Adipocyte (in vitro differentiated cells): Measurements from ENCODE around the gene TSPY8.
"Not testable (repeated sequence)": the region's sequence is repeated elsewhere in the genome, so short reads cannot be mapped to it uniquely, and the experiment has no call there.

ENCODE experiments used
- DNase-seq: peaks from one replicate; pipeline ENCODE4 v3.0.0-alpha.2; 2015; ENCODE audit warnings: low read depth
- H3K27me3 ChIP-seq: replicated peaks from 2 replicates; pipeline ENCODE4 v1.7.0; 2013; ENCODE audit warnings: mild to moderate bottlenecking, low read length, moderate library complexity; ENCODE audit not compliant: control insufficient read depth, insufficient read depth
- H3K36me3 ChIP-seq: 2 replicates; pipeline ENCODE4 v1.7.0; 2013; ENCODE audit warnings: low read length, mild to moderate bottlenecking, moderate library complexity; ENCODE audit not compliant: control insufficient read depth, insufficient read depth, severe bottlenecking
- H3K4me1 ChIP-seq: 2 replicates; pipeline ENCODE4 v1.7.0; 2013; ENCODE audit warnings: mild to moderate bottlenecking, low read length, moderate library complexity; ENCODE audit not compliant: control insufficient read depth, insufficient read depth
- H3K4me3 ChIP-seq: 2 replicates; pipeline ENCODE4 v1.7.0; 2013; ENCODE audit warnings: mild to moderate bottlenecking, low read length, moderate library complexity
- H3K9ac ChIP-seq: 2 replicates; pipeline ENCODE4 v1.7.0; 2013; ENCODE audit warnings: mild to moderate bottlenecking, low read length, moderate library complexity
- H3K9me3 ChIP-seq: 2 replicates; pipeline ENCODE4 v1.7.0; 2013; ENCODE audit warnings: mild to moderate bottlenecking, low read length, moderate library complexity; ENCODE audit not compliant: control insufficient read depth

TSPY8 gene, protein sequence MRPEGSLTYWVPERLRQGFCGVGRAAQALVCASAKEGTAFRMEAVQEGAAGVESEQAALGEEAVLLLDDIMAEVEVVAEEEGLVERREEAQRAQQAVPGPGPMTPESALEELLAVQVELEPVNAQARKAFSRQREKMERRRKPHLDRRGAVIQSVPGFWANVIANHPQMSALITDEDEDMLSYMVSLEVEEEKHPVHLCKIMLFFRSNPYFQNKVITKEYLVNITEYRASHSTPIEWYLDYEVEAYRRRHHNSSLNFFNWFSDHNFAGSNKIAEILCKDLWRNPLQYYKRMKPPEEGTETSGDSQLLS

DNA sequence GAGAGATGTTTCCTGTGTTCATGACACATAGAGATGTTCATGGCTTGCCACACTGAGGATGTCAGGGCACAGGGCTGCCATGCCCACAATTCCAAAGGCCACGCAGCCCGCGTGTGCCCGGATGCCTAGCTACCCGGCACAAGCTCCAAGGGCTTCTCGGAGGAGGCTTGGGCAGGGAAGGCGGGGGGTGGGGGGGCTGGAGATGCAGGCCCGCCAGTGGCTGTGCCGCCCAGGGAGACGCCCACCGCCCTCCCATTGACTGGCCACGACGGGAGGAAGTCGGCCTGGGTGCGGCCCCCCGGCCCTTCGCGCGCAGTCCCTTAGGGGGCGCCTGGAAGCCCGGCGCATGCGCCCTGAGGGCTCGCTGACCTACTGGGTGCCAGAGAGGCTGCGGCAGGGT lies at the start of gene TSPY8:
TSPY8 (plus strand) TSS at position 301 of the 400 bp plus-strand sequence; CDS start at position 347, 46 bp downstream.
- not testable (repeated sequence) for H3K4me3 ChIP-seq, DNase-seq, H3K27me3 ChIP-seq, H3K4me1 ChIP-seq, H3K9ac ChIP-seq, H3K9me3 ChIP-seq, H3K36me3 ChIP-seq

DNA sequence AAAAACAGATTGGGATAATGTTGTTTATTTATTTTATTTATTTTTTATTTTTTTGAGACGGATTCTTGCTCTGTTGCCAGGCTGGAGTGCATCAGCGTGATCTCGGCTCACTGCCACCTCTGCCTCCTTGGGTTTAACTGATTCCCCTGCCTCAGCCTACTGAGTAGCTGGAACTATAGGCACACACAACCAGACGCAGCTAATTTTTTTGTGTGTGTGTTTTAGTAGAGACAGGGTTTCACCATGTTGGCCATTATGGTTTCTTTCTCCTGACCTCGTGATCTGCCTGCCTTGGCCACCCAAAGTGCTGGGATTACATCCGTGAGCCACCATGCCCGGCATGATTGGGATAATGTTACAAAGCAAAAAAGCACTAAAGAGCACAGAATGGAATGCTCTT lies 36.6 kb upstream of the TSPY8 start:
- H3K27me3 ChIP-seq: no peaks in the 10 kb centered on the region
- no peak for DNase-seq
- no peak overlapping the region for H3K9ac ChIP-seq
- no peaks in the 10 kb centered on the region for H3K9me3 ChIP-seq
- H3K36me3 ChIP-seq: no peaks in the 10 kb centered on the region
- no peaks in the 10 kb centered on the region for H3K4me1 ChIP-seq
- no peak overlapping the region for H3K4me3 ChIP-seq

DNA sequence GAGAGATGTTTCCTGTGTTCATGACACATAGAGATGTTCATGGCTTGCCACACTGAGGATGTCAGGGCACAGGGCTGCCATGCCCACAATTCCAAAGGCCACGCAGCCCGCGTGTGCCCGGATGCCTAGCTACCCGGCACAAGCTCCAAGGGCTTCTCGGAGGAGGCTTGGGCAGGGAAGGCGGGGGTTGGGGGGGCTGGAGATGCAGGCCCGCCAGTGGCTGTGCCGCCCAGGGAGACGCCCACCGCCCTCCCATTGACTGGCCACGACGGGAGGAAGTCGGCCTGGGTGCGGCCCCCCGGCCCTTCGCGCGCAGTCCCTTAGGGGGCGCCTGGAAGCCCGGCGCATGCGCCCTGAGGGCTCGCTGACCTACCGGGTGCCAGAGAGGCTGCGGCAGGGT lies 20.4 kb upstream of the TSPY8 start, which contains the start of gene TSPY4:
TSPY4 (plus strand) TSS at position 301 of the 400 bp plus-strand sequence; CDS start at position 347, 46 bp downstream.
- not testable (repeated sequence) for H3K36me3 ChIP-seq, H3K9ac ChIP-seq, DNase-seq, H3K9me3 ChIP-seq, H3K27me3 ChIP-seq, H3K4me1 ChIP-seq, H3K4me3 ChIP-seq

DNA sequence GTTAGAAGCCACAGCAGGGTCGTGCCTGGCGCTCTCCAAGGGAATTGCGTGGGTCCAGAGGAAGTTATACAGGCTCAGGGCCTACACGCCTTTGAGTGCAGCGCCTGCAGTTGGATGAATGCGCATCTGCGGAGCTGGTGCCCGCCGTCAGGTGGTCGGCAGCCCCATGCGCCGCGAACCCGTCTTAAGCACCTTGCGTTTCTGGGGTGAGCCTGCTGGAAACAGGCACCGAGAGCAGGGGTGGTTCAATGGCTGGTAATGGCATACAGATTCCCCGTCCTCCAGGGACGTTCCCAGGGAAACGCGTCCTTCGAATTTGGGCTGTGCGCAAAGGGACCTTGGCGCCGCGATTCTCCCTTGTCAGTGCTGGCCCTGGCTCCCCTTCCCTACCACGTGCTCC lies 38.9 kb downstream of the TSPY8 start:
- not testable (repeated sequence) for H3K9ac ChIP-seq, DNase-seq, H3K27me3 ChIP-seq, H3K4me1 ChIP-seq, H3K4me3 ChIP-seq, H3K36me3 ChIP-seq, H3K9me3 ChIP-seq

DNA sequence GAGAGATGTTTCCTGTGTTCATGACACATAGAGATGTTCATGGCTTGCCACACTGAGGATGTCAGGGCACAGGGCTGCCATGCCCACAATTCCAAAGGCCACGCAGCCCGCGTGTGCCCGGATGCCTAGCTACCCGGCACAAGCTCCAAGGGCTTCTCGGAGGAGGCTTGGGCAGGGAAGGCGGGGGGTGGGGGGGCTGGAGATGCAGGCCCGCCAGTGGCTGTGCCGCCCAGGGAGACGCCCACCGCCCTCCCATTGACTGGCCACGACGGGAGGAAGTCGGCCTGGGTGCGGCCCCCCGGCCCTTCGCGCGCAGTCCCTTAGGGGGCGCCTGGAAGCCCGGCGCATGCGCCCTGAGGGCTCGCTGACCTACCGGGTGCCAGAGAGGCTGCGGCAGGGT lies 40.5 kb downstream of the TSPY8 start, which contains the start of gene TSPY3:
TSPY3 (plus strand) TSS at position 301 of the 400 bp plus-strand sequence; CDS start at position 347, 46 bp downstream.
- not testable (repeated sequence) for DNase-seq, H3K27me3 ChIP-seq, H3K4me3 ChIP-seq, H3K36me3 ChIP-seq, H3K4me1 ChIP-seq, H3K9ac ChIP-seq, H3K9me3 ChIP-seq
